BLaER1 (cell line): Measurements from ENCODE around the gene PPP1R2B.

Experiments used
- H3K27ac ChIP-seq: shearing (Covaris generic); formaldehyde crosslinking; 2 replicates; pipeline ENCODE4 v1.8.1; 2022
- H3K27me3 ChIP-seq: shearing (Covaris generic); formaldehyde crosslinking; 2 replicates; pipeline ENCODE4 v1.8.1; 2022
- H3K36me3 ChIP-seq: shearing (Covaris generic); formaldehyde crosslinking; 2 replicates; pipeline ENCODE4 v1.8.1; 2022
- H3K4me1 ChIP-seq: shearing (Covaris generic); formaldehyde crosslinking; 2 replicates; pipeline ENCODE4 v1.8.1; 2022
- H3K4me2 ChIP-seq: shearing (Covaris generic); formaldehyde crosslinking; 2 replicates; pipeline ENCODE4 v1.8.1; 2022
- H3K4me3 ChIP-seq: shearing (Covaris generic); formaldehyde crosslinking; 2 replicates; pipeline ENCODE4 v1.8.1; 2022
- H3K9ac ChIP-seq: shearing (Covaris generic); formaldehyde crosslinking; 2 replicates; pipeline ENCODE4 v1.8.1; 2022
- H3K9me3 ChIP-seq: shearing (Covaris generic); formaldehyde crosslinking; 2 replicates; pipeline ENCODE4 v1.8.1; 2022
- H4K20me1 ChIP-seq: shearing (Covaris generic); formaldehyde crosslinking; 2 replicates; pipeline ENCODE4 v1.8.1; 2022
- Cebpa-rat ChIP-seq: shearing (Covaris generic); IDR thresholded peaks from 2 replicates; pipeline ENCODE4 v1.8.1; 2022

Gene PPP1R2B

DNA sequence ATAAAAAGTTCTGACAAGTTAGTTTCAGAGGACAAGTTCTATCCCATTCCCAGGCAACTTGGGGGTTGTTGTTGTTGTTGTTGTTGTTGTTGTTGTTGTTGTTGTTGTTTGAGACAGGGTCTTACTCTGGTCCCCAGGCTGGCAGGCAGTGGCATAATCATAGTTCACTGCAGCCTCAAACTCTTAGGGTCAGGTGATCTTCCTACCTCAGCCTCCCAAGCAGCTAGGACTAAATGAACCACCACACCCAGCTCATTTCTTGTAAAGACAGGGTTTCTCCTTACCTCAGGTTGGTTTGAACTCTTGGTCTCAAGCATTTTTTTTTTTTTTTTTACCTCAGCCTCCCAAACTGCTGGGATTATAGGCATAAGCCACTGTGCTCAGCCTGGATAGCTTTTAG is 15.3 kb downstream of the PPP1R2B start:
- no peaks in the 10 kb centered on the region for H3K36me3 ChIP-seq
- H3K9ac ChIP-seq: no peak overlapping the region
- H4K20me1 ChIP-seq: no peaks in the 10 kb centered on the region
- no peaks in the 10 kb centered on the region for H3K27me3 ChIP-seq
- H3K27ac ChIP-seq: no peak overlapping the region
- H3K4me3 ChIP-seq: no peak overlapping the region
- TF ChIP-seq Cebpa-rat: no peak
- no peaks in the 10 kb centered on the region for H3K4me1 ChIP-seq
- peaks cover 2% of the 10 kb centered on the region; the same call in 1 of the 2 replicates for H3K9me3 ChIP-seq
- no peak overlapping the region for H3K4me2 ChIP-seq

DNA sequence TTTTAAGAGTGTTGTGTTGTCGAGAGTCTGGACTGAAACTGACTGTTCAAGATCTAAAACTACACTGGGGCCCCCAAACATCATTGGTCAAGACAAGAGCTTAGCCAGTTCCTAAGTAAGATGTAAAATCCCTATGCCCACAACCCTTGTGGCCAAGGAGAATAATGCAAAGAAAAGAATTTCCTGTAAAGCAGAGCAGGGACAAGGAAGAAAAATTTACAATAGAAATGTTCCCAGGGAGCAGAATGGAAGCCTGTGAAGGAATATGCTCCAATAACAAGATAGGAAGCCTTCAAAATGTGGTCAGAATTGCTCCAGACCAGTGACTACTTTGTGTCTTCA is 20.4 kb downstream of the PPP1R2B start:
- Histone ChIP-seq H3K4me3 (no peak overlapping the region), H4K20me1 (no peaks in the 10 kb centered on the region), H3K4me1 (no peaks in the 10 kb centered on the region), H3K36me3 (no peaks in the 10 kb centered on the region), H3K27me3 (no peaks in the 10 kb centered on the region), H3K9me3 (peaks cover 12% of the 10 kb centered on the region), H3K27ac (no peak overlapping the region), H3K4me2 (no peak overlapping the region), H3K9ac (no peak overlapping the region)
- no peak for TF ChIP-seq Cebpa-rat

DNA sequence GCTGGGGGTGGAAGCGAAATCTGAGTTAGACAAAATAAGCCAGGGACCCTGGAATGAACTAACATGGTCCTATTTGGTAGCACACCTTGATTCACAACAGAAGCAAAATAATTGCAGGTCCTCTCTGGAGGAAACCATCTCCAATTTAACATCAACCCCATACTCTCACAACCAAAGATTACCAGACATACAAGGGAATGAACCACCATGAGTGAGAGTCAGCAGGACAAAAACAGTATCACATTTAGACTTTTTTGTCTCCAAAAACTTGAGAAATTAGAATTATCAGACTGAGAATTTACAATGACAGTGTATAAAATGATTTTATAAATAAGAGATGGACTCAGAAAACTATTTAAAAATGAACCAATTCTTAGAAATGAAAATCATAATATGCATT is 21.1 kb downstream of the PPP1R2B start:
- no peak overlapping the region for H3K9ac ChIP-seq
- TF ChIP-seq Cebpa-rat: no peak

DNA sequence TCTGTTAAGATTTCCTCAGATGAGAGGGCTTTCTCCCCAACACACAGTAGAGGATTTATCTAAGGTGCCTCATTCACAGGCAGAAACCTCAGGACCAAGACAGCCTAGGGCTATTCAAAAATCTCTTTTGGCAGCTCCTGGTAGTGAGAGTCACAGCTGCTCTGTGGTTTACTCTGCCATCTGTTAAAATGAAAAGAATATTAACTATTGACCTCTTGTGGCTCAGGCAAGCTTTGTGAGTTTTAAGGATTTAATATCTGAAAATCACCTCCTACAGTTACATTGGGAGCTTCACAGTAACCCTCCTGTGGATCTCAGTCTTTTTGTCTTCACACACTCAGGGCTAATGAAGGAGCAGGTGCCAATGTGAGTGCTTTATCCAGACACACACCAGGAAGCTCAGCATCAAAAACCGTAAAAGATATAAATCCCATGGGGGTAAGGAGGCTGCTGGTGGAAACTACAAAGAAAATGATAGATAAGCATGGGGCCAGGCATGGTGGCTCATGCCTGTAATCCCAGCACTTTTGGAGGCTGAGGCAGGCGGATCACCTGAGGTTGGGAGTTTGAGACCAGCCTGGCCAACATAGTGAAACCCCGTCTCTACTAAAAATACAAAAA is 29.7 kb downstream of the PPP1R2B start:
- H3K9ac ChIP-seq: no peak overlapping the region
- TF ChIP-seq Cebpa-rat: no peak
- H3K4me3 ChIP-seq: no peak overlapping the region
- no peaks in the 10 kb centered on the region for H4K20me1 ChIP-seq
- no peaks in the 10 kb centered on the region for H3K27me3 ChIP-seq
- no peaks in the 10 kb centered on the region for H3K36me3 ChIP-seq
- H3K27ac ChIP-seq: peak overlapping the region; percentile 37; the same call in 1 of the 2 replicates
- H3K4me2 ChIP-seq: peak overlapping the region; percentile 57
- no peaks in the 10 kb centered on the region for H3K9me3 ChIP-seq
- H3K4me1 ChIP-seq: peaks cover 41% of the 10 kb centered on the region

More for the DNA sequence above, 21.1 kb downstream of the PPP1R2B start:
- Histone ChIP-seq H4K20me1 (no peaks in the 10 kb centered on the region), H3K36me3 (no peaks in the 10 kb centered on the region), H3K9me3 (peaks cover 12% of the 10 kb centered on the region), H3K4me1 (no peaks in the 10 kb centered on the region), H3K27ac (no peak overlapping the region), H3K4me2 (no peak overlapping the region), H3K27me3 (no peaks in the 10 kb centered on the region), H3K4me3 (no peak overlapping the region)

GRCh38 chr5:156883316-156883875 is 33.3 kb downstream of the PPP1R2B start:
- H3K4me2 ChIP-seq: peak overlapping the region; percentile 75
- no peaks in the 10 kb centered on the region for H3K9me3 ChIP-seq
- H3K4me1 ChIP-seq: peaks cover 41% of the 10 kb centered on the region
- no peaks in the 10 kb centered on the region for H4K20me1 ChIP-seq
- H3K9ac ChIP-seq: no peak overlapping the region
- TF ChIP-seq Cebpa-rat: no peak
- H3K27ac ChIP-seq: peak overlapping the region; percentile 46
- no peaks in the 10 kb centered on the region for H3K27me3 ChIP-seq
- no peaks in the 10 kb centered on the region for H3K36me3 ChIP-seq
- H3K4me3 ChIP-seq: no peak overlapping the region

- Histone ChIP-seq H3K27me3 (no peaks in the 10 kb centered on the region), H3K9ac (no peak overlapping the region), H3K36me3 (no peaks in the 10 kb centered on the region), H3K4me3 (no peak overlapping the region), H3K27ac (no peak overlapping the region), H3K4me1 (peaks cover 5% of the 10 kb centered on the region), H4K20me1 (no peaks in the 10 kb centered on the region), H3K4me2 (no peak overlapping the region), H3K9me3 (no peaks in the 10 kb centered on the region)
- TF ChIP-seq Cebpa-rat: no peak
These were observed 38.4 kb downstream of the PPP1R2B start for GRCh38 chr5:156888520-156888919.

GRCh38 chr5:156892223-156892622 is 42.1 kb downstream of the PPP1R2B start:
- no peaks in the 10 kb centered on the region for H3K36me3 ChIP-seq
- no peak overlapping the region for H3K9ac ChIP-seq
- H3K4me1 ChIP-seq: no peaks in the 10 kb centered on the region
- TF ChIP-seq Cebpa-rat: no peak
- no peak overlapping the region for H3K27ac ChIP-seq
- no peaks in the 10 kb centered on the region for H3K9me3 ChIP-seq
- H3K27me3 ChIP-seq: no peaks in the 10 kb centered on the region
- no peak overlapping the region for H3K4me2 ChIP-seq
- H3K4me3 ChIP-seq: no peak overlapping the region
- no peaks in the 10 kb centered on the region for H4K20me1 ChIP-seq

- no peak for TF ChIP-seq Cebpa-rat
- H3K27ac ChIP-seq: no peak overlapping the region
- H3K4me1 ChIP-seq: no peaks in the 10 kb centered on the region
- H3K4me2 ChIP-seq: no peak overlapping the region
- no peak overlapping the region for H3K9ac ChIP-seq
- H3K36me3 ChIP-seq: no peaks in the 10 kb centered on the region
- no peaks in the 10 kb centered on the region for H3K9me3 ChIP-seq
- H3K4me3 ChIP-seq: no peak overlapping the region
- H3K27me3 ChIP-seq: no peaks in the 10 kb centered on the region
- no peaks in the 10 kb centered on the region for H4K20me1 ChIP-seq
These were observed 42.8 kb downstream of the PPP1R2B start for GRCh38 chr5:156892864-156893263.

DNA sequence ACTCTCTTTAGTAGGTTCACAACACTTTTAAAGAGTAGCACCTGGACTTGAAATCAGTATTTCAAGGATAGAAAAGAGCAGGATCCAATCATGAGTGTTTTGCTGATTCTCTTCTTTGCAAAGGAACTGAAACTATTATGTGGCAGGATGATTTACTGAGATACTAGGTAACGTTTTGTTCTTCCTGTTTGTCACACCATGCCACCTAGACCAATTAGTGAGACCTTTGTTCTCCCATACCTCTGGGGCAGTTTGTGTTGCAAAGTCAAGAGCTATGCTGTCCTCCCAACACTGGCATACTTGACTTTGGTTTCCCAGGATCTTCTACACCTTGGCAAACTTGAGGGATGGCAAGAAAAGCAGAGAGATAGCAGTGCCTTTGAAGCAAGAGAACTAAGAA is 43.4 kb downstream of the PPP1R2B start:
- Histone ChIP-seq H3K4me3 (no peak overlapping the region), H3K27me3 (no peaks in the 10 kb centered on the region), H3K4me1 (no peaks in the 10 kb centered on the region), H3K27ac (no peak overlapping the region), H3K9me3 (no peaks in the 10 kb centered on the region), H3K9ac (no peak overlapping the region), H3K36me3 (no peaks in the 10 kb centered on the region), H3K4me2 (no peak overlapping the region), H4K20me1 (no peaks in the 10 kb centered on the region)
- no peak for TF ChIP-seq Cebpa-rat

DNA sequence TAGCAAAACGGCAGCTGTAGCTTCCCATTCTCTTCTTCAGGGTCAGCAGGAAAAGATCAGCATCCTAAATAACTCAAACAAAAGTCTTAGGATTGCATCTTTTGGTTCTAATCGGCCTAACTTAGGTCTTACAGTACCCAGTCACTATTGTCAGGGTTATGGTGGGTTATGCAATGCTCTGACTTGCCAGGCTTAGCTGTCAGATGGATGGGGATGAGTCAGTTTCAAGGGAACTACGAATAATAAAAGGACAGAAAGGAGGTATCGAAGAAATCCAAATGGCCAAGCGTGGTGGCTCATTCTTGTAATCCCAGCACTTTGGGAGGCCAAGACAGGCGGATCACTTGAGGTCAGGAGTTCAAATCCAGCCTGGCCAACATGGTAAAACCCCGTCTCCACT is 46.5 kb downstream of the PPP1R2B start:
- Histone ChIP-seq H3K9me3 (no peaks in the 10 kb centered on the region), H4K20me1 (no peaks in the 10 kb centered on the region), H3K4me1 (no peaks in the 10 kb centered on the region), H3K9ac (no peak overlapping the region), H3K27ac (no peak overlapping the region), H3K27me3 (no peaks in the 10 kb centered on the region), H3K36me3 (no peaks in the 10 kb centered on the region), H3K4me3 (no peak overlapping the region), H3K4me2 (no peak overlapping the region)
- no peak for TF ChIP-seq Cebpa-rat
